Measurements from ENCODE around the gene CAMTA1.

Gene CAMTA1

DNA sequence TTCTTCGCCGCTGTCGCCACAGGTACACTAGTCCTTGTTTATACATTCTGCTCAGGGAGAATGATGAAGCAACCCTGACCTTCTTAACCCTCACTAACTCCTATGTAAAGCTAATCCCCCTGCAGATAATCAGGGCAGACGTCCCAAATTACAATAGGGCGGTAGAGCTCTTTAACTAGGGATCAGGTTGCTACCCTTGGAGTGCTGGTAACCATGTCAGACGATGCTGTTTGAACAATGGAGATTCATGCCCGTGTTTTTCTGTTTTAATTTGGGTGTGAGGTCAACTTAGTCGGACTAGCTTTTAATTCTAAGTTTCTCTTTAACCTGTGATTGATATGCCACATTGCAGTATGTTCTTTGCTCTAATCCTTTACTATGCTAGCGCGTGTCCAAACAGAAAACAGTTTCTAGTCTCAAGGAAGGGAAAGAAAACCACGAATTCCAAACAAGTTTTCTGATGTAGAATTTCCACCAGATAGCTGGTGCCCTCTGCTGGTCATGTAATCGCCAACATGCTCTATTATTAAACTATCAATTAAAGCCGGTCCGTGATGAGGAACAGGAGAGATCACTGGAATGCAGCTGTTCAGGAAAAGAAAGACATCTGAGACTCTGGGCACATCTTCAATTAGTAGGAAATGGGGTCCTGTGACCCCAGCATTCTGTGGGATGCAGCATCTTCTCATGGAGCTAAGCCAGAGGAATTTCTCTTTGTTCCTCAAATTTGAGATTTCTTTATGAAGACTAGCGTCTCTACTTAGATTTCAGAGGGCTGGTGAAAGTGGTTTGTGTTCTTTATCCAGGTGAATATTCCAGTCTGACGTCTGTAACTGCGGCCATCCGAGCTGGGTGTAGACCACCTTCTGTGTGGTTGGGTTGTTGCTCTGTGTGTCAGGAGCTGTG lies 967.5 kb downstream of the CAMTA1 start:
- H3K27me3 Mint-ChIP-seq, result peaks cover 8% of the 10 kb centered on the region
- H3K36me3 Mint-ChIP-seq, result no peaks in the 10 kb centered on the region
- no peaks in the 10 kb centered on the region for H3K9me3 Mint-ChIP-seq
- peaks cover 25% of the 10 kb centered on the region for H3K4me1 Mint-ChIP-seq
- no peak overlapping the region for H3K27ac Mint-ChIP-seq
- peak overlapping the region; percentile 65 for H3K4me3 Mint-ChIP-seq

DNA sequence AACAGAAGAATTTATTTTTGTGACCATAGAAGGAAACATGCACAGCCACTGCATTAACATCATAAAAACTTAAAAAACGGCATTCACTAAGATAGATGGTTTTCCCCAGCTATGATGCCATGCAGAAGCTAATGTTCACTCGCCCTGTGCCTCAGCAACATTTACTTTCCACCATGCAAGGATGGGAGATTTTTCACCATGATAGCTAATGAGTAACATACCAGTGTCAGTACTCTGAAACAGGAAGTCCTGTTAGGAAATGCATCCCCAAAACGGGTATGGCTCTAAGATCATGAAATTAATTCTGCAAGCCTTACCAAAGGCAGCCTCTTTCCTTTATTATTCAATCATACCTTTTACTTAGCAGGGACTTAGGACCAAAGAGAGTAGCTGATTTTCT lies 968.4 kb downstream of the CAMTA1 start:
- no peak overlapping the region for H3K4me3 Mint-ChIP-seq
- no peak overlapping the region for H3K27ac Mint-ChIP-seq
- H3K9me3 Mint-ChIP-seq, result no peaks in the 10 kb centered on the region
- no peaks in the 10 kb centered on the region for H3K36me3 Mint-ChIP-seq
- H3K4me1 Mint-ChIP-seq, result peaks cover 25% of the 10 kb centered on the region
- H3K27me3 Mint-ChIP-seq, result peaks cover 8% of the 10 kb centered on the region

DNA sequence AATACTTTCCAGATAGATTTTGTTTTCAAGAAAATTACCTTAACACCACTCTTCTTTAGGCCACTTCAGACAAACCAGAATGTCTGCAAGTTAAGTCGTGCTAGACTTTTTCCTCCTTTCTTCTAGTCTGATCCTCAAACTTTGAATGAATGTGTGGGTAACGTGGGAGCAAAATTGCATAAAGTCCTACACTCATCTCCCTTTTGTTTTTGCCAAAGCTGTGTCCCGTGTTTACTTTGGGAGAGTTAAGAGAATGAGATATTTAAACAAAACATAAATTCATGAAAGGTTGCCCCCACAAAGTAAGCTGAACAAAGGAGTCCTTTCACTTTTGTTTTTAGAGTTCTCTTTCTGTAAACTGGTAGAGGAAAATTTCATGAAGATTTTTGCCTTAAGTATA lies 969.0 kb downstream of the CAMTA1 start:
- H3K36me3 Mint-ChIP-seq, result no peaks in the 10 kb centered on the region
- H3K9me3 Mint-ChIP-seq, result no peaks in the 10 kb centered on the region
- peaks cover 25% of the 10 kb centered on the region for H3K4me1 Mint-ChIP-seq
- peaks cover 8% of the 10 kb centered on the region for H3K27me3 Mint-ChIP-seq
- no peak overlapping the region for H3K4me3 Mint-ChIP-seq
- H3K27ac Mint-ChIP-seq, result no peak overlapping the region

DNA sequence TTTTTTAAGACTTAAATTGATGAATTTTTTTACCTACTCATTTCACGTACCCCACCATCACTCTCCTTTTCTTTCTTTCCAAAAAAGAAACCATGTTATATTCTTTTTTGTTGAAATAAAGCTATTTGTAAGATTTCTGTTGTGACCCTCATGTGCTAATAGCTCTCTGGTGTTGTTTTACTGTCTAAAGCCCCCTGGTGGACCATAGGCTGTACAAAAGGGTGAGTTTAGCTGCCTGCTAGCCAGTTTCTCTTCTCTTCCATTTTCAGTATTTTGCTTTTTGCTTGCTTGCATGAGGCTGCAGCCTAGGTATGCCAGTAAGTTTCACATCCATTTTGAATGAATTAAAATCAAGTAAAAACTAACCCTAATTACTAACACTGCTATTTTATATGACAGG lies 970.2 kb downstream of the CAMTA1 start:
- peaks cover 25% of the 10 kb centered on the region for H3K4me1 Mint-ChIP-seq
- no peaks in the 10 kb centered on the region for H3K9me3 Mint-ChIP-seq
- no peaks in the 10 kb centered on the region for H3K36me3 Mint-ChIP-seq
- H3K27ac Mint-ChIP-seq, result no peak overlapping the region
- peaks cover 8% of the 10 kb centered on the region for H3K27me3 Mint-ChIP-seq
- no peak overlapping the region for H3K4me3 Mint-ChIP-seq

DNA sequence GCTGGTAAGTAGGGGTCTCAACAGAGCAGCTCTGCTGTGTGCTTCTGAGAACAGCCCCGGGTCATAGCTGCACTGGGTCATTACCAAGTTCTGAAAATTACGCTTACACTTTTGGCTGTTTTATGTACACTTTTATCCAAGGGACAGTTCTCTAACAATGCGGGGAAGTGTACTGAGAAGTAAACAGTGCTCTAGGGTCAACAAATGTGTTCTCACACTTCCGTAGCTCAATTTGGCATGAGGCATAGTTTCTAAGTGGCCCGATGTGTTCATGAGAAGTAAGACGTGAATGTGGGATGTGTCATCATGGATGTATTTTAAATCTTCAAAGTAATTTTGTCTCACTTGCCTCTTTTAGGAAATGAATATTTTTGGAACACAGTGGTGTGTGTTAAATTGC lies 975.0 kb downstream of the CAMTA1 start:
- no peak overlapping the region for H3K4me3 Mint-ChIP-seq
- peaks cover 1% of the 10 kb centered on the region for H3K27me3 Mint-ChIP-seq
- H3K4me1 Mint-ChIP-seq, result no peaks in the 10 kb centered on the region
- H3K36me3 Mint-ChIP-seq, result no peaks in the 10 kb centered on the region
- no peak overlapping the region for H3K27ac Mint-ChIP-seq
- H3K9me3 Mint-ChIP-seq, result no peaks in the 10 kb centered on the region

DNA sequence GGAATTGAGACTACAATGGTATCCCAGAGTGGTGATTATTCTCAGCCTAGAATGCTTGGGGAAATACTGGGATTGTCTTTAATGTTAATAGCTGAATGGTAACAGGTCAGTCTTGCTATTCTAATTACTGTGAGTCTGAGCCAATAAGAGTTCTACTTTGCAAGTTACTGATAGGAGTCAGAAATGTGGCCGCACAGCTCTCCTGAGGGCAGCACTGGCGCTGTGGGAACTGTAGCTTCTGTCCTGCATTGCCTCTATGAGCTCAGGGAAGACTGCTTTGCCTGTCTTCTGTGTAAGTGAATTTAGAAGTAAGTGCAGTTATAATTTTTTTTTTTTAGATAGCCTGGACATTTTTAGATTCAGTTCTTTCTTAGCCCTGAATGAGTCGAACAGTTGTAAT lies 975.8 kb downstream of the CAMTA1 start:
- no peak overlapping the region for H3K4me3 Mint-ChIP-seq
- no peak overlapping the region for H3K27ac Mint-ChIP-seq
- H3K9me3 Mint-ChIP-seq, result no peaks in the 10 kb centered on the region
- H3K27me3 Mint-ChIP-seq, result no peaks in the 10 kb centered on the region
- no peaks in the 10 kb centered on the region for H3K4me1 Mint-ChIP-seq
- no peaks in the 10 kb centered on the region for H3K36me3 Mint-ChIP-seq

DNA sequence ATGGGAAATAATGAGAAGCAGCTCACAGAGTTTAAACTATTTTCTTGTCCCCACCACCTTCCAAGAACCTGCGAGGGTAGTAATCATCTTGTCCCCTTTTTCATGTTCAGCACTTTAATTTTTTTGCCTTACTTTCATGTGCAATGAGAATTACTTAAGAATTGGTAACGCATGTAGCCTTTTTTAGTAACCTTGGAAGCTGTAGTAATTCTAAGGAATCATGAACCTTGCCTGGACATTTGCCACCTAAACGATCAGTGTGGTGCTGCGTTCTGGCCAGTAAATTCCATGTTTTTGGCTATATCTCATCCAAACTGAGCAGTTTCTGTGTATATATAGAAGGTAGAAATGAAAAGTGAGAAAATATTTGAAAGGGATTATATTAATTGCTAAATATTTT lies 981.9 kb downstream of the CAMTA1 start:
- no peak overlapping the region for H3K27ac Mint-ChIP-seq
- H3K36me3 Mint-ChIP-seq, result no peaks in the 10 kb centered on the region
- no peak overlapping the region for H3K4me3 Mint-ChIP-seq
- H3K4me1 Mint-ChIP-seq, result peaks cover 6% of the 10 kb centered on the region
- no peaks in the 10 kb centered on the region for H3K27me3 Mint-ChIP-seq
- no peaks in the 10 kb centered on the region for H3K9me3 Mint-ChIP-seq

DNA sequence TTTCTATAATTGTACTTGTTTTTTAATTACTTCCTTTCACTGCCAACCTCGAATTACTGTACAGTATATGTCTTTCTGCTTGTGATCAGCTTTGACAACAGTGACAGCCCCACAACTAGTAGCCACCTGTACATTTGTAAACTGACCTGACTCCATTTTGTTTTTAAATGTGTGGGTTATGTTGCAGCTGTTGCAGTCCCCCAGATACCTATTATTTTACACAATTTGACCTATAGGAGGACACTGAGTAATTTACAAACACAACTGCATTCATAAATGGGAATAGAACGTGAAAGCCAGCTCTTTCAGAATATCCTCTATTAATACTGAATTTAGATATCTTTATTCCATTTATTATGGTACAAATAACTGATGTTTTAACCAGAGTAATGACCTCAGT lies 983.3 kb downstream of the CAMTA1 start:
- H3K27ac Mint-ChIP-seq, result no peak overlapping the region
- no peaks in the 10 kb centered on the region for H3K36me3 Mint-ChIP-seq
- H3K4me1 Mint-ChIP-seq, result peaks cover 20% of the 10 kb centered on the region
- H3K27me3 Mint-ChIP-seq, result no peaks in the 10 kb centered on the region
- no peaks in the 10 kb centered on the region for H3K9me3 Mint-ChIP-seq
- no peak overlapping the region for H3K4me3 Mint-ChIP-seq

DNA sequence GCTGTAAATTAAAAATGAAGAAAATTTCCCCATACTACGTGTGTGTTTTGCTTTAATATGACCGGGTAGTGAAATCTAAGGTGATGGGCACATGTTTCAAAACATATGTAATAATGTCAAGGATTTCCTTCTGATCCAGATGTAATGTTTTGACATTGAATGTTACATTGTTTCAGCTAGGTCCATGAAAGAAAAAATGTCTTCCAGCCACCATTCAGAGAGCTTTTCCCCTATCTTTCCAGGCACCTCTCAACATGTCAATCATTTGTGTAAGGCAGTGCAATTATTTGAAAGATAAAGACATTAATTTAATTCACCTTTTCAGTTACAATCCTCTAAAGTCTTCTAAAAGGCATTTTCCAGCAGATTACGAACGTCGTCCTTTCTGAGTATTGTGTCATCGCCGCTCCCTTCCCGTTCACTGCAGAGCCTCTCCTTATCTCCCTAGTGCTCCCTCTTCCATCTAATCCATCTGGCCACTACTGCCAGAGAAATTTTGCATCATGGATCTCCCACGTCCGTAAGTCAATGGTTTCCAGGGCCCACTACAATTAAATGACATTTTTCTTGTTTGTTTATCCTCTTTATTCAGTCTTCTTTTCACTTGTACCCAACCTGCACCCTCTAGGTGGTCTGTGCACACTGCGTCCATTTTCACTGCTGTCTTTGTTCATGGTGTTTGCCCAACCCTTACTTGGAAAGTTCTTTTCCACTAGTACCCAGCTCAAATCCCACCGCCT lies 984.6 kb downstream of the CAMTA1 start:
- peaks cover 4% of the 10 kb centered on the region for H3K36me3 Mint-ChIP-seq
- H3K27me3 Mint-ChIP-seq, result no peaks in the 10 kb centered on the region
- peaks cover 33% of the 10 kb centered on the region for H3K4me1 Mint-ChIP-seq
- peak overlapping the region; percentile 0 for H3K4me3 Mint-ChIP-seq
- H3K27ac Mint-ChIP-seq, result no peak overlapping the region
- no peaks in the 10 kb centered on the region for H3K9me3 Mint-ChIP-seq

DNA sequence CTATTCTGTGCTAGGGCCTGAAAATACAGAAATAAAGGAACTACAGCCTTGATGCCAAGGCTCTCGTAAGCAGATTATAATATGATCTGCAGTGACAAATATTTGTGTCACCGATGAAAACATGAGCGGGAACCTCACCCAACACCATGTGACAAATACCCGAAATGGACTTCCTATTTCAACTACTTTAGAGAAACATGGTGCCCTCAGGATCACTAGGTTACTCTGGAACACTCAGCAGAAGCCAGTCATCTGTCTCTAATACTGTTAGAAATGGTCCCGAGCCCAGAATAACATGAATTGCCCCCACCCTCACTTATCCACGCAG lies 985.4 kb downstream of the CAMTA1 start:
- no peaks in the 10 kb centered on the region for H3K9me3 Mint-ChIP-seq
- peak overlapping the region; percentile 46 for H3K27ac Mint-ChIP-seq

DNA sequence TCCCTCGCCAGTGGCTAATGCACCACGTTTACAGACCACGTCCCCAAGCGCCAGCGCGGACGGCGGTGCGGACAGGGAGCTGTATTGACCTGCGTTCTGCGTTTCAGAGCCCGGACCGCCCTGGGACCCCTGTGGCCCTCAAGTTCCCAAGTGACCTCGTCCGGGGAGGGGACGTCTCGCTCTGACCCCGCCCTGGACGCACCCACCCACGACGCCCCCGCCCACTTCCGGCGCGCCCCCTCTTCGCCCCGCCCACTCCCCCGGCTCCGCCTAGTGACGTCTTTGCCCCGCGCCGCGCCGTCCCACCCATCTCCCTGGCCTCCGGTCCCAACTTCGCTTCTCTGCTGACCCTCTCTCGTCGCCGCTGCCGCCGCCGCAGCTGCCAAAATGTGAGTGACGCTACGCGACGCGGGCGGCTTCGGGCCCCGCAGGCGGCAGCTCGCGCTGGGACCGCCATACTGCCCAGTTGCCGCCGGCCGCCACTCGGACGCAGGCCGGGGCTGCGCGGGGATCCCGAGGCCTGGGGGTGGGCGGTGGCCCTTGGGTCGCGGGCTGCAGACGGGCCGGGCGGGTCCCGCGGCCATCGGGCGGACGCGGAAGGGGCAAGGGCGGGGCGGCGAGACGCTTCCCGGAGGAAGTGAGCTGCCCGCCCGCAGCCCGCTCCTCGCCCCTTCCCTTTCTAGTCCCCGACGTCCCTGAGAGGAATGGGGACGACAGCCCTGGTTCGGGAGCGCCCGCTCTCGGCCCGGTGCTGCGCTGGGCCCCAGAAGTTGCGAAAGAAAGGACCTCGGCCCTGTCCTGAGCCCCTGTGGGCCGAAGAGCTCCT lies 986.0 kb downstream of the CAMTA1 start, which contains the start of gene VAMP3:
Gene VAMP3, plus strand, starts transcription at position 300 of the 826 bp plus-strand sequence. Its CDS starts 88 bp downstream, at position 388.
- H3K36me3 Mint-ChIP-seq, result peaks cover 4% of the 10 kb centered on the region
- H3K9me3 Mint-ChIP-seq, result no peaks in the 10 kb centered on the region
- H3K27me3 Mint-ChIP-seq, result no peaks in the 10 kb centered on the region
- peaks cover 41% of the 10 kb centered on the region for H3K4me1 Mint-ChIP-seq
- H3K27ac Mint-ChIP-seq, result peak within 1 kb of the TSS; percentile 62
- peak within 1 kb of the TSS; percentile 92 for H3K4me3 Mint-ChIP-seq

More for the DNA sequence above, 985.4 kb downstream of the CAMTA1 start:
- Mint-ChIP-seq H3K4me3 (peak overlapping the region; percentile 86), H3K27me3 (no peaks in the 10 kb centered on the region), H3K4me1 (peaks cover 37% of the 10 kb centered on the region), H3K36me3 (peaks cover 4% of the 10 kb centered on the region)

DNA sequence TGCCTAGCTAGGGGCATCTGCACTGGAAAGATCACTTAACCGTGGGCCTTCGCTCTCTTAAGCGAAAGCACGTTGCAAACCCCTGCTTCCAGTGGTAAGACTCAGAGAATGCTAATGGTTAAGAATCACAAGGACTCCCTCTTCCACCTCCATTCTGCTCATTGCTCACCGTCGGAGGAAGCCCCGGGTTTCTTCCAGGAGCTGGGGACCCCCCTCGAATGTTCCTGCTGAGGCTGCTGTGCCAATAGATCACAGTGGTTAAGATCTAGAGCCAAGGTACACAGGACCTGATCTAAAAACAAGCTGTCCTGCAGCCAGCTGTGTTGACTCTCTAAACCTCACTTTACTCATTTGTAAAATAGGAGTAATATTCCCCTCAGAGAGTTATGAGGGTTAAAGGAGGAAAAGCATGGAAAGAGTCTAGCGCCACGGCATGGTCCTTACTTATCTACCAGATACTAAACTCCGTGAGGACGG lies 986.6 kb downstream of the CAMTA1 start:
- H3K27me3 Mint-ChIP-seq, result no peaks in the 10 kb centered on the region
- peak overlapping the region; percentile 62 for H3K27ac Mint-ChIP-seq
- H3K36me3 Mint-ChIP-seq, result peaks cover 4% of the 10 kb centered on the region
- peak overlapping the region; percentile 92 for H3K4me3 Mint-ChIP-seq
- H3K4me1 Mint-ChIP-seq, result peaks cover 41% of the 10 kb centered on the region
- no peaks in the 10 kb centered on the region for H3K9me3 Mint-ChIP-seq

DNA sequence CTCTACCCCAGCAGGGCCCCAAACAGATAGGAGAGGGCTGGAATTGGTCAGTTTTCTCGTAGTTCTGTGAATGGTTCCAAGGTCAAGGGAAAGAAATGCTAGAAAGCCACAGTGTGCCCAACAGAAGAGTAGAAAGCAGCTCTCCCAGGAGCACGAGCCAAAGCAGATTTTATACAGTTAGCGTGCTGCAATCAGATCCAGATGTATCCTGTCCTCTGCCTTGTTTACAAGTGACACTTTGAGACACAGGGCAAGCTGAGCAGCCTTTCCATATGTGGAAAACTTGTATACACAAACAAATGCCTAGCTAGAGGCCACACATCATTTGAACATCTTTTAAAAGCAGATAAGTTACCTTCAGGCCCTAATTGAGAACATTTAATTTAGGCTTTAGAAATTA lies 992.3 kb downstream of the CAMTA1 start:
- Mint-ChIP-seq H3K36me3 (peaks cover 5% of the 10 kb centered on the region), H3K27me3 (no peaks in the 10 kb centered on the region), H3K4me3 (no peak overlapping the region), H3K9me3 (no peaks in the 10 kb centered on the region), H3K4me1 (peaks cover 45% of the 10 kb centered on the region), H3K27ac (no peak overlapping the region)

DNA sequence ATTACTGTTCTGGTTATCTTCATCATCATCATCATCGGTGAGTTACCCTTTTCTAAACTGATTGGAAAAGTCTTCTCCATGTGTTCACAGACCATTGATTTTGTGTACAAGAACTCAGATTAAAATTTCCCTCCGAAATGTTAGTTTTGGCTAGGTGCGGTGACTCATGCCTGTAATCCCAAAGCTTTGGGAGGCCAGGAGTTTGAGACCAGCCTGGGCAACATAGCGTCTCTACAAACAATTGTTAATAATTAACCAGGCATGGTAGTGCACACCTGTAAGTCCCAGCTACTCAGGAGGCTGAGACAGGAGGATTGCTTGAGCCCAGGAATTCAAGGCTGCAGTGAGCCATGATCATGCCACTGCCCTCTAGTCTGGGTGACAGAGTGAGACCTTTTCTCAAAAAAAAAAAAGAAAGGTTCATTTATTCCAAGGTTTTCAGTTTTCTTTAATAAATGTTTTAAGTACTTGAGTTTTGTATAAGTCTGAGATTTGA lies 992.9 kb downstream of the CAMTA1 start:
- Mint-ChIP-seq H3K4me1 (peaks cover 45% of the 10 kb centered on the region), H3K4me3 (no peak overlapping the region), H3K36me3 (peaks cover 5% of the 10 kb centered on the region), H3K27ac (no peak overlapping the region), H3K27me3 (no peaks in the 10 kb centered on the region), H3K9me3 (no peaks in the 10 kb centered on the region)

DNA sequence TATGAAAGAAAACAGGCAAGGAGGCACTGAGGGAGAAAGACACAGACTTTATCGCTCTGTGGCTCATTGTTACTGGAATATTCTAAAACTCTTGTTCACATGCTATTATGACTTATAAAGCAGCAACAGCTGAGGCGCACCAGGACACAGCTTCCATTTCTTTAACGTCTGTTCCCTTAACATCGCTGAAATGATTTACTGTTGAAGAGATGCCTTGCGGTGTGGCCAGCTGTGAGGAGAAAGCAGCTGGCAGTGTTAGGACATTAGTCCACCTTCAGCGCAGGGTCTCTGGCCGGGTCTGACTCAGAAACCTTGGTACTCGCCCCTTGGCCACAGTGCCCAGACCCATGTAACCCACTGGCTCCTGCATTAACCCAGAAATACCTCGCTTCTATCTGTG lies 995.7 kb downstream of the CAMTA1 start:
- no peak overlapping the region for H3K27ac Mint-ChIP-seq
- no peaks in the 10 kb centered on the region for H3K27me3 Mint-ChIP-seq
- H3K4me1 Mint-ChIP-seq, result peaks cover 26% of the 10 kb centered on the region
- no peak overlapping the region for H3K4me3 Mint-ChIP-seq
- H3K36me3 Mint-ChIP-seq, result peaks cover 5% of the 10 kb centered on the region
- H3K9me3 Mint-ChIP-seq, result no peaks in the 10 kb centered on the region
